Mesenchymal stem cell (in vitro differentiated cells and primary cell): ENCODE measurements around the gene TIMM13.

Experiments used
- DNase-seq: peaks from one replicate; pipeline ENCODE4 v3.0.0-alpha.2; 2013
- H2AFZ ChIP-seq: one replicate; pipeline ENCODE4 v1.6.1; 2013; ENCODE audit warnings: low read depth, mild to moderate bottlenecking, control low read depth, inconsistent platforms, low read length, moderate library complexity
- H2AK5ac ChIP-seq: 2 replicates; pipeline ENCODE4 v1.6.1; 2013; ENCODE audit warnings: low read length, moderate library complexity, mild to moderate bottlenecking, inconsistent platforms; ENCODE audit not compliant: severe bottlenecking
- H2BK120ac ChIP-seq: one replicate; pipeline ENCODE4 v1.6.1; 2013; ENCODE audit warnings: low read depth, mild to moderate bottlenecking, inconsistent platforms, low read length, moderate library complexity
- H2BK12ac ChIP-seq, 2 experiments: one replicate each; pipeline ENCODE4 v1.6.1; 2013; ENCODE audit warnings: inconsistent platforms in 2 of 2, low read length in 2 of 2, mild to moderate bottlenecking in 2 of 2, moderate library complexity in 2 of 2, control low read depth in 1 of 2
- H2BK15ac ChIP-seq: one replicate; pipeline ENCODE4 v1.6.1; 2013; ENCODE audit warnings: mild to moderate bottlenecking, low read depth, inconsistent platforms; ENCODE audit not compliant: poor library complexity, severe bottlenecking
- H2BK5ac ChIP-seq: 2 replicates; pipeline ENCODE4 v1.6.1; 2013; ENCODE audit warnings: low read depth, mild to moderate bottlenecking, low read length, control low read depth, inconsistent platforms; ENCODE audit not compliant: poor library complexity, severe bottlenecking
- H3K14ac ChIP-seq, 2 experiments: one replicate each; pipeline ENCODE4 v1.6.1; 2013; ENCODE audit warnings: inconsistent platforms in 2 of 2, low read length in 2 of 2, control low read depth in 1 of 2, mild to moderate bottlenecking in 1 of 2, moderate library complexity in 1 of 2
- H3K18ac ChIP-seq, 2 experiments: one replicate each; pipeline ENCODE4 v1.6.1; 2013; ENCODE audit warnings: inconsistent platforms in 2 of 2, low read length in 2 of 2, control low read depth in 1 of 2, low read depth in 1 of 2, mild to moderate bottlenecking in 1 of 2
- H3K23ac ChIP-seq, 2 experiments: one replicate each; pipeline ENCODE4 v1.6.1; 2013; ENCODE audit warnings: inconsistent platforms in 2 of 2, low read length in 2 of 2, mild to moderate bottlenecking in 2 of 2, moderate library complexity in 2 of 2, control low read depth in 1 of 2
- H3K27ac ChIP-seq: 2 replicates; pipeline ENCODE4 v1.5.1; 2013; ENCODE audit warnings: mild to moderate bottlenecking, moderate library complexity, low read length, control low read depth, inconsistent platforms; ENCODE audit not compliant: poor library complexity, severe bottlenecking
- H3K27me3 ChIP-seq, 2 experiments: 2 replicates each; pipeline versions ENCODE4 v1.6.1 to v1.7.0; 2013; ENCODE audit warnings: low read length in 2 of 2, mild to moderate bottlenecking in 2 of 2, moderate library complexity in 2 of 2, control low read depth in 1 of 2, inconsistent platforms in 1 of 2; ENCODE audit not compliant: control insufficient read depth in 1 of 2, insufficient read depth in 1 of 2
- H3K36me3 ChIP-seq, 2 experiments: 2 replicates each; pipeline versions ENCODE4 v1.6.1 to v1.7.0; 2013; ENCODE audit warnings: low read length in 2 of 2, control low read depth in 1 of 2, inconsistent platforms in 1 of 2, low read depth in 1 of 2, mild to moderate bottlenecking in 1 of 2; ENCODE audit not compliant: insufficient read depth in 2 of 2, control insufficient read depth in 1 of 2
- H3K4ac ChIP-seq, 2 experiments: one replicate each; pipeline ENCODE4 v1.6.1; 2013; ENCODE audit warnings: inconsistent platforms in 2 of 2, low read length in 2 of 2, mild to moderate bottlenecking in 2 of 2, moderate library complexity in 2 of 2, control low read depth in 1 of 2, low read depth in 1 of 2
- H3K4me1 ChIP-seq: 2 replicates; pipeline ENCODE4 v1.6.1; 2013; ENCODE audit warnings: low read depth, low read length, control low read depth; ENCODE audit not compliant: control insufficient read depth, insufficient read depth
- H3K4me2 ChIP-seq: 2 replicates; pipeline ENCODE4 v1.6.1; 2013; ENCODE audit warnings: low read length, mild to moderate bottlenecking, inconsistent platforms; ENCODE audit not compliant: poor library complexity, severe bottlenecking
- H3K4me3 ChIP-seq, 2 experiments: 2 replicates each; pipeline versions ENCODE4 v1.5.1 to v1.7.0; 2013; ENCODE audit warnings: low read length in 2 of 2, mild to moderate bottlenecking in 2 of 2, control low read depth in 1 of 2, low read depth in 1 of 2; ENCODE audit not compliant: insufficient read depth in 1 of 2
- H3K79me1 ChIP-seq: replicated peaks from 2 replicates; pipeline ENCODE4 v1.6.1; 2013; ENCODE audit warnings: mild to moderate bottlenecking, control low read depth, low read length, inconsistent platforms; ENCODE audit not compliant: poor library complexity, severe bottlenecking
- H3K9ac ChIP-seq: 2 replicates; pipeline ENCODE4 v1.7.0; 2013; ENCODE audit warnings: mild to moderate bottlenecking, low read length, moderate library complexity
- H3K9me3 ChIP-seq: 2 replicates; pipeline ENCODE4 v1.7.0; 2013; ENCODE audit warnings: mild to moderate bottlenecking, low read length; ENCODE audit not compliant: control insufficient read depth
- H4K8ac ChIP-seq: one replicate; pipeline ENCODE4 v1.6.1; 2013; ENCODE audit warnings: inconsistent platforms, mild to moderate bottlenecking, low read length, moderate library complexity
- H4K91ac ChIP-seq: one replicate; pipeline ENCODE4 v1.6.1; 2013; ENCODE audit warnings: mild to moderate bottlenecking, low read length, inconsistent platforms
- WGBS: methylation state at CpG from one replicate; pipeline ENCODE4 v1.1.7; 2013; ENCODE audit warnings: mixed read lengths; 5-methylcytosine and 5-hydroxymethylcytosine counted together

The TIMM13 gene

GRCh38 chr19:2438178-2438577, 10.8 kb upstream of the TIMM13 start:
- Histone ChIP-seq H2BK15ac (no peak overlapping the region), H3K18ac (no peak overlapping the region), H3K4me1 (no peaks in the 10 kb centered on the region), H2BK5ac (no peak overlapping the region), H3K27me3 (no peaks in the 10 kb centered on the region), H3K4me3 (no peak overlapping the region), H3K36me3 (peaks cover 38 to 75% of the 10 kb centered on the region in 2 experiments), H4K8ac (no peak overlapping the region), H3K4me2 (no peak overlapping the region), H3K23ac (no peak overlapping the region), H3K9me3 (no peaks in the 10 kb centered on the region), H3K27ac (no peak overlapping the region), H3K14ac (no peak overlapping the region), H3K9ac (no peak overlapping the region), H2BK12ac (no peak overlapping the region), H2AK5ac (no peak overlapping the region), H3K4ac (no peak overlapping the region), H4K91ac (peak overlapping the region; percentile 31), H2BK120ac (no peak overlapping the region), H3K79me1 (peaks cover 57% of the 10 kb centered on the region), H2AFZ (no peak overlapping the region)
- no peak for DNase-seq
- 94% methylated on average over 20 of the region's 20 CpGs for WGBS

- no peak overlapping the region for H4K91ac ChIP-seq
- H3K79me1 ChIP-seq, result peaks cover 55% of the 10 kb centered on the region
- H2BK5ac ChIP-seq, result no peak overlapping the region
- H2AK5ac ChIP-seq, result no peak overlapping the region
- no peak overlapping the region for H3K14ac ChIP-seq
- 96% methylated on average over 14 of the region's 15 CpGs for WGBS
- no peak overlapping the region for H3K9ac ChIP-seq
- H3K27ac ChIP-seq, result no peak overlapping the region
- H4K8ac ChIP-seq, result no peak overlapping the region
- peaks cover 33 to 77% of the 10 kb centered on the region in 2 experiments for H3K36me3 ChIP-seq
- no peaks in the 10 kb centered on the region for H3K27me3 ChIP-seq
- no peak overlapping the region for H3K4me2 ChIP-seq
- H3K4ac ChIP-seq, result no peak overlapping the region
- DNase-seq, result no peak
- H3K18ac ChIP-seq, result no peak overlapping the region
- no peak overlapping the region for H2BK120ac ChIP-seq
- H2BK12ac ChIP-seq, result no peak overlapping the region
- no peak overlapping the region for H3K4me3 ChIP-seq
- no peak overlapping the region for H3K23ac ChIP-seq
- H2BK15ac ChIP-seq, result no peak overlapping the region
- H3K4me1 ChIP-seq, result peaks cover 1% of the 10 kb centered on the region
- H3K9me3 ChIP-seq, result no peaks in the 10 kb centered on the region
- no peak overlapping the region for H2AFZ ChIP-seq
Measured at GRCh38 chr19:2436926-2437325, 9.5 kb upstream of the TIMM13 start.

GRCh38 chr19:2436384-2436783, 9.0 kb upstream of the TIMM13 start:
- no peak overlapping the region for H2BK12ac ChIP-seq
- no peak overlapping the region for H2BK5ac ChIP-seq
- H3K9me3 ChIP-seq, result no peaks in the 10 kb centered on the region
- H3K9ac ChIP-seq, result no peak overlapping the region
- H3K14ac ChIP-seq, result no peak overlapping the region
- no peak overlapping the region for H4K8ac ChIP-seq
- H4K91ac ChIP-seq, result no peak overlapping the region
- H3K79me1 ChIP-seq, result peaks cover 52% of the 10 kb centered on the region
- no peak overlapping the region for H3K18ac ChIP-seq
- no peak overlapping the region for H2AFZ ChIP-seq
- H3K4me1 ChIP-seq, result peaks cover 1% of the 10 kb centered on the region
- 96% methylated on average over 36 of the region's 39 CpGs for WGBS
- DNase-seq, result no peak
- H2AK5ac ChIP-seq, result no peak overlapping the region
- H2BK15ac ChIP-seq, result no peak overlapping the region
- H3K4ac ChIP-seq, result no peak overlapping the region
- no peak overlapping the region for H3K23ac ChIP-seq
- no peaks in the 10 kb centered on the region for H3K27me3 ChIP-seq
- no peak overlapping the region for H3K4me3 ChIP-seq
- H3K4me2 ChIP-seq, result no peak overlapping the region
- no peak overlapping the region for H3K27ac ChIP-seq
- H2BK120ac ChIP-seq, result no peak overlapping the region
- peaks cover 35 to 77% of the 10 kb centered on the region in 2 experiments for H3K36me3 ChIP-seq

- H3K23ac ChIP-seq, result no peak overlapping the region
- 97% methylated on average over 42 of the region's 42 CpGs for WGBS
- no peak overlapping the region for H3K4me2 ChIP-seq
- H3K4ac ChIP-seq, result no peak overlapping the region
- no peak overlapping the region for H2BK12ac ChIP-seq
- H2BK15ac ChIP-seq, result no peak overlapping the region
- peaks cover 47% of the 10 kb centered on the region for H3K79me1 ChIP-seq
- no peak overlapping the region for H2AK5ac ChIP-seq
- no peak overlapping the region for H4K91ac ChIP-seq
- H3K9ac ChIP-seq, result no peak overlapping the region
- no peak overlapping the region for H3K4me3 ChIP-seq
- no peak overlapping the region for H2BK120ac ChIP-seq
- peaks cover 1% of the 10 kb centered on the region for H3K4me1 ChIP-seq
- DNase-seq, result no peak
- no peak overlapping the region for H3K18ac ChIP-seq
- no peak overlapping the region for H3K14ac ChIP-seq
- no peaks in the 10 kb centered on the region for H3K27me3 ChIP-seq
- H4K8ac ChIP-seq, result no peak overlapping the region
- no peak overlapping the region for H3K27ac ChIP-seq
- H2AFZ ChIP-seq, result no peak overlapping the region
- peaks cover 47 to 85% of the 10 kb centered on the region in 2 experiments for H3K36me3 ChIP-seq
- H2BK5ac ChIP-seq, result no peak overlapping the region
- no peaks in the 10 kb centered on the region for H3K9me3 ChIP-seq
Measured at GRCh38 chr19:2434721-2435265, 7.4 kb upstream of the TIMM13 start.
